Neural progenitor cell (in vitro differentiated cells): ENCODE measurements around the gene CKS2. TPM values are rescaled to one million over a fixed set of nuclear protein-coding genes. Genes with fewer than 3 reads are reported as not detected.

Experiments used
- DNase-seq: peaks from one replicate; pipeline ENCODE4 v3.0.0-alpha.2; 2016; ENCODE audit warnings: low spot score
- H2AFZ ChIP-seq: fragments of 200-600 bp; sonication (generic); replicated peaks from 2 replicates; pipeline ENCODE4 v1.6.1; 2016; ENCODE audit warnings: antibody characterized with exemption
- H3F3A ChIP-seq: fragments of 200-600 bp; sonication (generic); 2 replicates; pipeline ENCODE4 v1.6.1; 2016; ENCODE audit warnings: antibody characterized with exemption, low read depth
- H3K27ac ChIP-seq: fragments of 200-600 bp; sonication (generic); 2 replicates; pipeline ENCODE4 v1.5.1; 2016; ENCODE audit warnings: mild to moderate bottlenecking
- H3K27me3 ChIP-seq: fragments of 200-600 bp; sonication (generic); 2 replicates; pipeline ENCODE4 v1.6.1; 2016; ENCODE audit warnings: mild to moderate bottlenecking, moderate library complexity
- H3K36me3 ChIP-seq: fragments of 200-600 bp; sonication (generic); 2 replicates; pipeline ENCODE4 v1.5.1; 2016
- H3K4me1 ChIP-seq: fragments of 200-600 bp; sonication (generic); 2 replicates; pipeline ENCODE4 v1.6.1; 2016; ENCODE audit warnings: mixed run types
- H3K4me2 ChIP-seq: fragments of 200-600 bp; sonication (generic); 2 replicates; pipeline ENCODE4 v1.6.1; 2016
- H3K4me3 ChIP-seq: fragments of 200-600 bp; sonication (generic); 2 replicates; pipeline ENCODE4 v1.5.1; 2016
- H3K79me2 ChIP-seq: fragments of 200-600 bp; sonication (generic); 2 replicates; pipeline ENCODE4 v1.6.1; 2016; ENCODE audit warnings: low read depth
- H3K9ac ChIP-seq: fragments of 200-600 bp; sonication (generic); 2 replicates; pipeline ENCODE4 v1.6.1; 2016
- H3K9me3 ChIP-seq: fragments of 200-600 bp; sonication (generic); 2 replicates; pipeline ENCODE4 v1.5.1; 2016; ENCODE audit warnings: low read depth
- H4K20me1 ChIP-seq: fragments of 200-600 bp; sonication (generic); 2 replicates; pipeline ENCODE4 v1.6.1; 2016; ENCODE audit warnings: low read depth
- H3K27ac Mint-ChIP-seq: 3 replicates; pipeline ENCODE4 v1.8.0; 2021; ENCODE audit warnings: mixed read lengths
- H3K27me3 Mint-ChIP-seq: 2 replicates; pipeline ENCODE4 v1.8.0; 2022; ENCODE audit warnings: low read depth, mild to moderate bottlenecking, inconsistent platforms, moderate library complexity, mixed read lengths; ENCODE audit not compliant: insufficient read depth
- H3K36me3 Mint-ChIP-seq: 3 replicates; pipeline ENCODE4 v1.8.0; 2021; ENCODE audit warnings: mixed read lengths
- H3K4me1 Mint-ChIP-seq: 3 replicates; pipeline ENCODE4 v1.8.0; 2021; ENCODE audit warnings: mixed read lengths
- H3K4me3 Mint-ChIP-seq: 3 replicates; pipeline ENCODE4 v1.8.0; 2021; ENCODE audit warnings: mild to moderate bottlenecking, moderate library complexity, mixed read lengths
- H3K9me3 Mint-ChIP-seq: 3 replicates; pipeline ENCODE4 v1.8.0; 2020; ENCODE audit warnings: mixed read lengths
- EZH2 ChIP-seq: fragments of 200-600 bp; sonication (generic); IDR thresholded peaks from 2 replicates; pipeline ENCODE4 v1.6.1; 2017; ENCODE audit warnings: antibody characterized with exemption, mild to moderate bottlenecking, moderate library complexity
- EZH2phosphoT487 ChIP-seq: fragments of 200-600 bp; sonication (generic); IDR thresholded peaks from 2 replicates; pipeline ENCODE4 v1.6.1; 2017; ENCODE audit warnings: antibody characterized with exemption
- total RNA-seq: library from RNA; depleted of rRNA; stranded (reverse); fragments of >200 nt; gene quantifications from 2 replicates; pipeline ENCODE4 v1.2.3, GENCODE V29; 2015; ENCODE audit warnings: low replicate concordance
- TF ChIP-seq, protein P1 (sequence below): fragments of 200-600 bp; sonication (generic); IDR thresholded peaks from 2 replicates; pipeline ENCODE4 v1.5.1; 2017; ENCODE audit warnings: antibody characterized with exemption, mild to moderate bottlenecking

CKS2 gene
- total RNA-seq, 1 donor from 2014 or later: 741 TPM

DNA sequence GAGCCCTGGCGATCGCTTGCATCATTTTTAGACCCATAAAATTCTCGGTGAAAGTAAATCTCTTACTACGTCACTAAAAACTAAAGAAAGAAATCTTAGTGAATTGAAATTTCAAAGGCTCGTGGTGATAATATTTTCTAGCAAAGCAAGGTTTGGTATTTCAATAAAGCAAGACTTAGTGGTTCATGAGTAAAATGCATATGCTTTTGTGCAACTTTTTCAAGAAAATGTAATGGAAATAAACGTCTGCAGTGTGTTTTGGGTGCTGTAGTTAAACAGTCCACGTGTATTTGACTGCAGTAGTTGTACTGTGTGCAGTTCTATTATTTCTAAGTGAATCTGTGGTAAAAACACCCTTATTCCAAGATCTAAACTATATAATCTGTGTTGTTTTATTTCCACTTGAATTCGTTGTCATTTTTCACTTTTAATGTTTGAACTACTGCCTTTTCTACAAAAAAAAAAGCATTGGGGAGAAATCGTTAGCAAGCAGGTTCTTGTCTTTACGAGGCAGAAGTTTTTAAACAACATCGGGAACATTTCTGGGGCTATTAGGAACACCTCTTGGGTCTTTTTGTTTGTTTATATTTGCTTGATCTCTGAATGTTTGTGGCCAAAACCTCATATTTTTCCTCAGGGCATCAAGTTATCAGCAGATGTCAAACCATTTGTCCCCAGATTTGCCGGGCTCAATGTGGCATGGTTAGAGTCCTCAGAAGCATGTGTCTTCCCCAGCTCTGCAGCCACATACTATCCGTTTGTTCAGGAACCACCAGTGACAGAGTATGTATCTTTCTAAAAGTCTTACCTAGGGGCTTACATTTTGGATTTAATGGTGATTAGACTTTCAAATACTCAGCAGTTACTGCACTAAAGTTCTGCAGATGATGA lies 8.3 kb downstream of the CKS2 start:
- H3K36me3 Mint-ChIP-seq: peaks cover 12% of the 10 kb centered on the region

DNA sequence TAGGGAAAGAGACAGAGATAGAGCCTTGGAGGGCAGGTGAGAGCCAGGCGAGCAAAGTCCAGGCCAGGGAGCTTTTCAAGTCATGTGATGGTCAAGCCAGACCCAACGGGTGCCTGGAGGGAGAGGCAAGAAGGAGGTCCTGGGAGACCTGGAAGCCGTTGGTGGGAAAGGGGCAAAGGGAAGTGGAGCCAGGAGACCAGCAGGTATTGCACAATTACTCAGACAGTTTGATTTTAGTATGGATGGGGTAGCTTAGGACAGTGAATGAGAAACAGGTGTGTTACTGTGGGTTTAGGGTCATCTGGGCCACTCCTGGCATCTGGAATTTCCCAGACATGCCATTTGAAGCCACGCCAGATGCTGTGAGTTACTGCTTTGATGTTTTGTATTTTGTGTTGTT lies 12.4 kb downstream of the CKS2 start:
- peaks cover 15% of the 10 kb centered on the region for H3F3A ChIP-seq
- H3K79me2 ChIP-seq: peaks cover 83% of the 10 kb centered on the region

More for the DNA sequence above, 8.3 kb downstream of the CKS2 start:
- Histone ChIP-seq H3F3A (peaks cover 56% of the 10 kb centered on the region), H4K20me1 (peaks cover 43% of the 10 kb centered on the region), H3K27ac (peak overlapping the region; percentile 99), H2AFZ (peak overlapping the region; percentile 4), H3K4me1 (peaks cover 33% of the 10 kb centered on the region), H3K79me2 (peaks cover 90% of the 10 kb centered on the region), H3K4me3 (peak overlapping the region; percentile 57), H3K9me3 (no peaks in the 10 kb centered on the region), H3K4me2 (peak overlapping the region; percentile 79), H3K27me3 (no peaks in the 10 kb centered on the region), H3K36me3 (peaks cover 33% of the 10 kb centered on the region), H3K9ac (peak overlapping the region; percentile 96)
- Mint-ChIP-seq H3K4me1 (peaks cover 38% of the 10 kb centered on the region), H3K27ac (peak overlapping the region; percentile 86), H3K9me3 (no peaks in the 10 kb centered on the region), H3K27me3 (peaks cover 3% of the 10 kb centered on the region), H3K4me3 (peak overlapping the region; percentile 87)
- TF ChIP-seq EZH2 (no peak), EZH2phosphoT487 (no peak)
- TF ChIP-seq, protein P1, sequence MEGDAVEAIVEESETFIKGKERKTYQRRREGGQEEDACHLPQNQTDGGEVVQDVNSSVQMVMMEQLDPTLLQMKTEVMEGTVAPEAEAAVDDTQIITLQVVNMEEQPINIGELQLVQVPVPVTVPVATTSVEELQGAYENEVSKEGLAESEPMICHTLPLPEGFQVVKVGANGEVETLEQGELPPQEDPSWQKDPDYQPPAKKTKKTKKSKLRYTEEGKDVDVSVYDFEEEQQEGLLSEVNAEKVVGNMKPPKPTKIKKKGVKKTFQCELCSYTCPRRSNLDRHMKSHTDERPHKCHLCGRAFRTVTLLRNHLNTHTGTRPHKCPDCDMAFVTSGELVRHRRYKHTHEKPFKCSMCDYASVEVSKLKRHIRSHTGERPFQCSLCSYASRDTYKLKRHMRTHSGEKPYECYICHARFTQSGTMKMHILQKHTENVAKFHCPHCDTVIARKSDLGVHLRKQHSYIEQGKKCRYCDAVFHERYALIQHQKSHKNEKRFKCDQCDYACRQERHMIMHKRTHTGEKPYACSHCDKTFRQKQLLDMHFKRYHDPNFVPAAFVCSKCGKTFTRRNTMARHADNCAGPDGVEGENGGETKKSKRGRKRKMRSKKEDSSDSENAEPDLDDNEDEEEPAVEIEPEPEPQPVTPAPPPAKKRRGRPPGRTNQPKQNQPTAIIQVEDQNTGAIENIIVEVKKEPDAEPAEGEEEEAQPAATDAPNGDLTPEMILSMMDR: no peak
- DNase-seq: no peak

DNA sequence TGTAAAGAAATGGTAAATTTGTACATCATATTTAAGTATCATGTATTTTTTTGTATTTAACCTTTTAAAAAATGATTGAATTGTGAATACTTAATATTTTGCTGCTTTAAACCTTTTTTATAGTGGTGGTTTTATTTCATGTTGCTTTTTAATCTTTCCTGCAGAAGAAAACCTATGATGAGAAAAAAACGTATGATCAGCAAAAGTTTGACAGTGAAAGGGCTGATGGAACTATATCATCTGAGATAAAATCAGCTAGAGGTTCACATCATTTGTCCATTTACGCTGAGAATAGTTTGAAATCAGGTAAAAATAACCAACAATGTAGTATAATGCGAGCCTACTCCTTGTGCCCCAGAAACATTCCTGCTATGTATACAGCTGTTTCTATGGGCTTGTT lies 14.7 kb downstream of the CKS2 start:
- Mint-ChIP-seq H3K27ac (no peak overlapping the region), H3K9me3 (no peaks in the 10 kb centered on the region), H3K4me1 (peaks cover under 1% of the 10 kb centered on the region), H3K36me3 (peaks cover 18% of the 10 kb centered on the region), H3K4me3 (no peak overlapping the region), H3K27me3 (no peaks in the 10 kb centered on the region)
- Histone ChIP-seq H3K27ac (no peak overlapping the region), H3F3A (no peaks in the 10 kb centered on the region), H3K79me2 (peaks cover 65% of the 10 kb centered on the region), H3K9me3 (no peaks in the 10 kb centered on the region), H2AFZ (no peak overlapping the region), H3K36me3 (peaks cover 15% of the 10 kb centered on the region), H3K27me3 (no peaks in the 10 kb centered on the region), H3K9ac (no peak overlapping the region), H3K4me2 (no peak overlapping the region), H3K4me1 (no peaks in the 10 kb centered on the region), H3K4me3 (no peak overlapping the region), H4K20me1 (peaks cover 14% of the 10 kb centered on the region)
- no peak for TF ChIP-seq EZH2phosphoT487
- TF ChIP-seq EZH2: no peak
- TF ChIP-seq, protein P1: no peak
- no peak for DNase-seq

More for the DNA sequence above, 12.4 kb downstream of the CKS2 start:
- Histone ChIP-seq H3K27me3 (no peaks in the 10 kb centered on the region), H3K36me3 (peaks cover 13% of the 10 kb centered on the region), H2AFZ (no peak overlapping the region), H3K9ac (no peak overlapping the region), H3K4me1 (no peaks in the 10 kb centered on the region), H3K9me3 (no peaks in the 10 kb centered on the region), H4K20me1 (peaks cover 14% of the 10 kb centered on the region), H3K4me2 (no peak overlapping the region), H3K27ac (no peak overlapping the region), H3K4me3 (no peak overlapping the region)
- no peak for DNase-seq
- H3K27ac Mint-ChIP-seq: no peak overlapping the region
- no peaks in the 10 kb centered on the region for H3K27me3 Mint-ChIP-seq
- no peaks in the 10 kb centered on the region for H3K9me3 Mint-ChIP-seq
- peaks cover 16% of the 10 kb centered on the region for H3K4me1 Mint-ChIP-seq
- H3K36me3 Mint-ChIP-seq: peaks cover 7% of the 10 kb centered on the region
- H3K4me3 Mint-ChIP-seq: no peak overlapping the region
- no peak for TF ChIP-seq EZH2phosphoT487
- TF ChIP-seq, protein P1: no peak
- TF ChIP-seq EZH2: no peak
